K562 (cell line): ENCODE measurements around the gene CDCA3. TPM values are rescaled to one million over a fixed set of nuclear protein-coding genes. Genes with fewer than 3 reads are reported as not detected.
A peak's percentile ranks its signal among the peaks of the same experiment; 100 is the strongest.

Experiments used
- ESRRB ChIP-seq: fragments of 250-450 bp; sonication (Bioruptor Pico); IDR thresholded peaks from 2 replicates; pipeline ENCODE4 v1.5.0; 2020; ENCODE audit warnings: mild to moderate bottlenecking, moderate library complexity, borderline replicate concordance
- ILF3 ChIP-seq: fragments of 450-650 bp; IDR thresholded peaks from 2 replicates; pipeline ENCODE4 v1.6.1; 2018; ENCODE audit warnings: antibody characterized with exemption, mild to moderate bottlenecking, moderate library complexity, borderline replicate concordance
- MYBL2 ChIP-seq, 2 experiments: fragments of 450-650 bp in 1 of 2; sonication (generic) in 1 of 2; formaldehyde crosslinking in 1 of 2; IDR thresholded peaks; 2 replicates each; pipeline versions ENCODE4 v1.6.1 to v1.8.1; 2017 to 2022; ENCODE audit warnings: borderline replicate concordance in 1 of 2, inconsistent platforms in 1 of 2, low read depth in 1 of 2, mild to moderate bottlenecking in 1 of 2, missing genetic modification reagents in 1 of 2, moderate library complexity in 1 of 2
- SIX5 ChIP-seq, 2 experiments: IDR thresholded peaks; 2 replicates each; pipeline ENCODE4 v1.6.1; 2011; ENCODE audit warnings: low read length in 2 of 2, borderline replicate concordance in 1 of 2, low read depth in 1 of 2, mild to moderate bottlenecking in 1 of 2, moderate library complexity in 1 of 2; ENCODE audit not compliant: insufficient read depth in 1 of 2
- ZBTB7A ChIP-seq: IDR thresholded peaks from 2 replicates; pipeline ENCODE4 v1.6.1; 2011; ENCODE audit warnings: low read depth, mild to moderate bottlenecking, low read length, moderate library complexity, borderline replicate concordance; ENCODE audit not compliant: control insufficient read depth
- polyA plus RNA-seq, 8 experiments: library from polyadenylated mRNA; depleted of rRNA in 4 of 8; stranded (reverse) in 5 of 8; unstranded in 3 of 8; fragments of >200 nt; fragmentation: Nextera tagmentation in 2 of 8; fragmentation: Illumina TruSeq in 1 of 8; extraction: Ambion mirVana in 2 of 8; extraction: Trizol in 1 of 8; gene quantifications; 2 replicates each; pipeline versions ENCODE4 v1.2.1 to v1.2.3, GENCODE V29; 2011 to 2014; ENCODE audit warnings: inconsistent platforms in 1 of 8, missing spikeins in 1 of 8
- total RNA-seq, 7 experiments: library from RNA; depleted of rRNA in 6 of 7; stranded (reverse); fragments of >200 nt in 6 of 7; fragmentation: Illumina TruSeq in 2 of 7; extraction: Trizol in 2 of 7; gene quantifications; 2 replicates each; pipeline versions ENCODE4 v1.2.1 to v1.2.3, GENCODE V29; 2011 to 2021; ENCODE audit warnings: low replicate concordance in 1 of 7
- TF ChIP-seq, protein P1 (sequence below): fragments of 250-450 bp; sonication (Bioruptor Pico); IDR thresholded peaks from 2 replicates; pipeline ENCODE4 v1.5.0; 2021
- TF ChIP-seq, protein P2 (sequence below), 2 experiments: fragments of 450-650 bp; IDR thresholded peaks; 2 replicates each; pipeline ENCODE4 v1.6.1; 2018; ENCODE audit warnings: mild to moderate bottlenecking in 2 of 2, low read depth in 1 of 2; ENCODE audit not compliant: partially characterized antibody in 2 of 2
- TF ChIP-seq, protein P3 (sequence below): fragments of 450-650 bp; IDR thresholded peaks from 2 replicates; pipeline ENCODE4 v1.6.1; 2016; ENCODE audit warnings: low read depth
- TF ChIP-seq, protein P4 (sequence below): sonication (generic); formaldehyde crosslinking; IDR thresholded peaks from 2 replicates; pipeline ENCODE4 v1.8.0; 2022; ENCODE audit warnings: mild to moderate bottlenecking, missing genetic modification reagents

The CDCA3 gene
- total and polyA plus RNA-seq, 9 of the 15 experiments (the other 6 are each of a cell fraction or from before 2014, with no cell fraction given), result 24.2 to 80.8 (median 55.1) TPM

DNA sequence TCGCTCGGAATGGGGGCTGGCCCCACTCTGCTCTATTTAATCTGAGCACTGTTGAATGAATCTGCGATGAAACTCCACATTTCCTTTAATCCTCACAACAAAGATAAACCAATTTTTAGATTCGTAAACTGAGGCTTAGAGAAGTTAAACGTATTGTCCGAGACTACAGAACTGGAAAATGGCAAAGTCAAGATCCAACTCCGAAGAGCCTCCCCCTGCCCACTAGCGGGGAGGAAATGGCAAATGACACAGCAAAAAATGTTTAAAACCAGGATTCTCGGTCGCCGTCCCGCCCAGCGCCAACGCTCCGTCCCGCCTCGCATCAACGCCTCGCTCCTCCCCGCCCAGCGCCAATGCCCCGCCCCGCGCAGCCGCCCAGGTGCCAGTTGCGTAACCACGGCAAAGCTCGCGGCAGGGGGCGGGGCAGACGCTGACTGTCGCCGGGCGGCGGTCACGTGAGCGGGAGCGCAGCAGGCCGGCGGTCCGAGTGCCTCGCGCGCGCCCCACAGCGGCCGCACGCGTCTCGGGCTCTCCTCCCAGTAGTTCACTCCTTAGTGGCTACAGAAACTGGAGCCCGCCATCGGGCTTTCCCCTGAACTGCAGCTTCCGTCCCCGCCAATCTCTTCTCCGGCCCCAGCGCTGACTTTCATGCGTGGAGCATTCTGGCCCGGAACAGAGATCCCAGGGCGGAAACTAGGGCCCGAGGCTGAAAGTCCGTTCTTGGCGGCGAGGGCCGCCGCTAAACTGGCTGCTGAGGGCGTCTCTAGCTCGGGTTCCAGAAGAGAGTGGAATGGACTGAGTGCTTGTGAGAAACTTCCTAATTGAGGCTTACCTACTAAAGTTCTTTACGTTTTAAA, 39.9 kb upstream of the CDCA3 start (continued):
- TF ChIP-seq, protein P1, sequence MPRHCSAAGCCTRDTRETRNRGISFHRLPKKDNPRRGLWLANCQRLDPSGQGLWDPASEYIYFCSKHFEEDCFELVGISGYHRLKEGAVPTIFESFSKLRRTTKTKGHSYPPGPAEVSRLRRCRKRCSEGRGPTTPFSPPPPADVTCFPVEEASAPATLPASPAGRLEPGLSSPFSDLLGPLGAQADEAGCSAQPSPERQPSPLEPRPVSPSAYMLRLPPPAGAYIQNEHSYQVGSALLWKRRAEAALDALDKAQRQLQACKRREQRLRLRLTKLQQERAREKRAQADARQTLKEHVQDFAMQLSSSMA, result no peak
- TF ChIP-seq, protein P2, sequence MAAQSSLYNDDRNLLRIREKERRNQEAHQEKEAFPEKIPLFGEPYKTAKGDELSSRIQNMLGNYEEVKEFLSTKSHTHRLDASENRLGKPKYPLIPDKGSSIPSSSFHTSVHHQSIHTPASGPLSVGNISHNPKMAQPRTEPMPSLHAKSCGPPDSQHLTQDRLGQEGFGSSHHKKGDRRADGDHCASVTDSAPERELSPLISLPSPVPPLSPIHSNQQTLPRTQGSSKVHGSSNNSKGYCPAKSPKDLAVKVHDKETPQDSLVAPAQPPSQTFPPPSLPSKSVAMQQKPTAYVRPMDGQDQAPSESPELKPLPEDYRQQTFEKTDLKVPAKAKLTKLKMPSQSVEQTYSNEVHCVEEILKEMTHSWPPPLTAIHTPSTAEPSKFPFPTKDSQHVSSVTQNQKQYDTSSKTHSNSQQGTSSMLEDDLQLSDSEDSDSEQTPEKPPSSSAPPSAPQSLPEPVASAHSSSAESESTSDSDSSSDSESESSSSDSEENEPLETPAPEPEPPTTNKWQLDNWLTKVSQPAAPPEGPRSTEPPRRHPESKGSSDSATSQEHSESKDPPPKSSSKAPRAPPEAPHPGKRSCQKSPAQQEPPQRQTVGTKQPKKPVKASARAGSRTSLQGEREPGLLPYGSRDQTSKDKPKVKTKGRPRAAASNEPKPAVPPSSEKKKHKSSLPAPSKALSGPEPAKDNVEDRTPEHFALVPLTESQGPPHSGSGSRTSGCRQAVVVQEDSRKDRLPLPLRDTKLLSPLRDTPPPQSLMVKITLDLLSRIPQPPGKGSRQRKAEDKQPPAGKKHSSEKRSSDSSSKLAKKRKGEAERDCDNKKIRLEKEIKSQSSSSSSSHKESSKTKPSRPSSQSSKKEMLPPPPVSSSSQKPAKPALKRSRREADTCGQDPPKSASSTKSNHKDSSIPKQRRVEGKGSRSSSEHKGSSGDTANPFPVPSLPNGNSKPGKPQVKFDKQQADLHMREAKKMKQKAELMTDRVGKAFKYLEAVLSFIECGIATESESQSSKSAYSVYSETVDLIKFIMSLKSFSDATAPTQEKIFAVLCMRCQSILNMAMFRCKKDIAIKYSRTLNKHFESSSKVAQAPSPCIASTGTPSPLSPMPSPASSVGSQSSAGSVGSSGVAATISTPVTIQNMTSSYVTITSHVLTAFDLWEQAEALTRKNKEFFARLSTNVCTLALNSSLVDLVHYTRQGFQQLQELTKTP (IDR thresholded peaks at IDR 0.05; ENCODE audit: low read depth in 1 of 2, partially characterized antibody in 2 of 2), result peak in 1 of 2 experiments; percentile 24
- TF ChIP-seq MYBL2 (IDR thresholded peaks at IDR 0.05; ENCODE audit: low read depth) (peak; percentile 92), MYBL2 (CRISPR knock-in tag; IDR thresholded peaks at IDR 0.05; ENCODE audit: borderline replicate concordance) (no peak), ESRRB (CRISPR knock-in tag) (no peak), SIX5 (IDR thresholded peaks at IDR 0.05; ENCODE audit: borderline replicate concordance in 1 of 2, insufficient read depth in 1 of 2, low read depth in 1 of 2, low read length in 2 of 2) (no peak), ILF3 (no peak), ZBTB7A (no peak)
- TF ChIP-seq, protein P3, sequence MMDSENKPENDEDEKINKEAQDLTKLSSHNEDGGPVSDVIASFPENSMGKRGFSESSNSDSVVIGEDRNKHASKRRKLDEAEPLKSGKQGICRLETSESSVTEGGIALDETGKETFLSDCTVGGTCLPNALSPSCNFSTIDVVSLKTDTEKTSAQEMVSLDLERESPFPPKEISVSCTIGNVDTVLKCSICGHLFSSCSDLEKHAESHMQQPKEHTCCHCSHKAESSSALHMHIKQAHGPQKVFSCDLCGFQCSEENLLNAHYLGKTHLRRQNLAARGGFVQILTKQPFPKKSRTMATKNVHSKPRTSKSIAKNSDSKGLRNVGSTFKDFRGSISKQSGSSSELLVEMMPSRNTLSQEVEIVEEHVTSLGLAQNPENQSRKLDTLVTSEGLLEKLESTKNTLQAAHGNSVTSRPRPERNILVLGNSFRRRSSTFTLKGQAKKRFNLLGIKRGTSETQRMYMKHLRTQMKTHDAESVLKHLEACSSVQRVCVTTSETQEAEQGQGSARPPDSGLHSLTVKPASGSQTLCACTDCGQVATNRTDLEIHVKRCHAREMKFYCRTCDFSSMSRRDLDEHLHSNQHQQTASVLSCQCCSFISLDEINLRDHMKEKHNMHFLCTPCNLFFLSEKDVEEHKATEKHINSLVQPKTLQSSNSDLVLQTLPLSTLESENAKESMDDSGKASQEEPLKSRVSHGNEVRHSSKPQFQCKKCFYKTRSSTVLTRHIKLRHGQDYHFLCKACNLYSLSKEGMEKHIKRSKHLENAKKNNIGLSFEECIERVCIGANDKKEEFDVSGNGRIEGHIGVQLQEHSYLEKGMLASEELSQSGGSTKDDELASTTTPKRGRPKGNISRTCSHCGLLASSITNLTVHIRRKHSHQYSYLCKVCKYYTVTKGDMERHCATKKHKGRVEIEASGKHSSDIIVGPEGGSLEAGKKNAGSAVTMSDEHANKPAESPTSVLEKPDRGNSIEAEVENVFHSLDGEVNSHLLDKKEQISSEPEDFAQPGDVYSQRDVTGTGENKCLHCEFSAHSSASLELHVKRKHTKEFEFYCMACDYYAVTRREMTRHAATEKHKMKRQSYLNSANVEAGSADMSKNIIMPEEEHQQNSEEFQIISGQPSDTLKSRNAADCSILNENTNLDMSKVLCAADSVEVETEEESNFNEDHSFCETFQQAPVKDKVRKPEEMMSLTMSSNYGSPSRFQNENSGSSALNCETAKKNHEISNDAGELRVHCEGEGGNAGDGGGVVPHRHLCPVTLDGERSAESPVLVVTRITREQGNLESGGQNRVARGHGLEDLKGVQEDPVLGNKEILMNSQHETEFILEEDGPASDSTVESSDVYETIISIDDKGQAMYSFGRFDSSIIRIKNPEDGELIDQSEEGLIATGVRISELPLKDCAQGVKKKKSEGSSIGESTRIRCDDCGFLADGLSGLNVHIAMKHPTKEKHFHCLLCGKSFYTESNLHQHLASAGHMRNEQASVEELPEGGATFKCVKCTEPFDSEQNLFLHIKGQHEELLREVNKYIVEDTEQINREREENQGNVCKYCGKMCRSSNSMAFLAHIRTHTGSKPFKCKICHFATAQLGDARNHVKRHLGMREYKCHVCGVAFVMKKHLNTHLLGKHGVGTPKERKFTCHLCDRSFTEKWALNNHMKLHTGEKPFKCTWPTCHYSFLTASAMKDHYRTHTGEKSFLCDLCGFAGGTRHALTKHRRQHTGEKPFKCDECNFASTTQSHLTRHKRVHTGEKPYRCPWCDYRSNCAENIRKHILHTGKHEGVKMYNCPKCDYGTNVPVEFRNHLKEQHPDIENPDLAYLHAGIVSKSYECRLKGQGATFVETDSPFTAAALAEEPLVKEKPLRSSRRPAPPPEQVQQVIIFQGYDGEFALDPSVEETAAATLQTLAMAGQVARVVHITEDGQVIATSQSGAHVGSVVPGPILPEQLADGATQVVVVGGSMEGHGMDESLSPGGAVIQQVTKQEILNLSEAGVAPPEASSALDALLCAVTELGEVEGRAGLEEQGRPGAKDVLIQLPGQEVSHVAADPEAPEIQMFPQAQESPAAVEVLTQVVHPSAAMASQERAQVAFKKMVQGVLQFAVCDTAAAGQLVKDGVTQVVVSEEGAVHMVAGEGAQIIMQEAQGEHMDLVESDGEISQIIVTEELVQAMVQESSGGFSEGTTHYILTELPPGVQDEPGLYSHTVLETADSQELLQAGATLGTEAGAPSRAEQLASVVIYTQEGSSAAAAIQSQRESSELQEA, result no peak
- TF ChIP-seq, protein P4, sequence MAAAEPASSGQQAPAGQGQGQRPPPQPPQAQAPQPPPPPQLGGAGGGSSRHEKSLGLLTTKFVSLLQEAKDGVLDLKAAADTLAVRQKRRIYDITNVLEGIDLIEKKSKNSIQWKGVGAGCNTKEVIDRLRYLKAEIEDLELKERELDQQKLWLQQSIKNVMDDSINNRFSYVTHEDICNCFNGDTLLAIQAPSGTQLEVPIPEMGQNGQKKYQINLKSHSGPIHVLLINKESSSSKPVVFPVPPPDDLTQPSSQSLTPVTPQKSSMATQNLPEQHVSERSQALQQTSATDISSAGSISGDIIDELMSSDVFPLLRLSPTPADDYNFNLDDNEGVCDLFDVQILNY (CRISPR knock-in tag), result no peak
